ENCODE results near the gene POC5.

DNA sequence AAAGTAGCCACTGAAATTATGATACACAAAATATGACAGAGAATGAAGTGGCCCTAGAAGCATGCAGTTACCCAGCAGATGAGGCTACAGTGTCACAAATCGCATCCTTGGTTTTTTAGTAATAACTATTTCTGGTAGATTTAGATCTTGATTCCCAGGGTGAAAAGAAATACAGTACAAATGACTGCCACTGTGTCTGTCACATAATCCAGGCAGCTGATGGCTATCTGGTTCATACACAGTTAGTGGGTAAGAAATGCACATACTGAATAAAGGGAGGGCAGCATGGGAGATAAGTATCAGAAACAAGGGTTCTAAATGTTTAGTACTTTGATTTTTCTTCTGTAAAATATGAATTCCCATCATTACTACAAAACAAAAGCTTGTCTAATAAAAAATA is 41.5 kb downstream of the POC5 start:
- TF ChIP-seq, protein P1, sequence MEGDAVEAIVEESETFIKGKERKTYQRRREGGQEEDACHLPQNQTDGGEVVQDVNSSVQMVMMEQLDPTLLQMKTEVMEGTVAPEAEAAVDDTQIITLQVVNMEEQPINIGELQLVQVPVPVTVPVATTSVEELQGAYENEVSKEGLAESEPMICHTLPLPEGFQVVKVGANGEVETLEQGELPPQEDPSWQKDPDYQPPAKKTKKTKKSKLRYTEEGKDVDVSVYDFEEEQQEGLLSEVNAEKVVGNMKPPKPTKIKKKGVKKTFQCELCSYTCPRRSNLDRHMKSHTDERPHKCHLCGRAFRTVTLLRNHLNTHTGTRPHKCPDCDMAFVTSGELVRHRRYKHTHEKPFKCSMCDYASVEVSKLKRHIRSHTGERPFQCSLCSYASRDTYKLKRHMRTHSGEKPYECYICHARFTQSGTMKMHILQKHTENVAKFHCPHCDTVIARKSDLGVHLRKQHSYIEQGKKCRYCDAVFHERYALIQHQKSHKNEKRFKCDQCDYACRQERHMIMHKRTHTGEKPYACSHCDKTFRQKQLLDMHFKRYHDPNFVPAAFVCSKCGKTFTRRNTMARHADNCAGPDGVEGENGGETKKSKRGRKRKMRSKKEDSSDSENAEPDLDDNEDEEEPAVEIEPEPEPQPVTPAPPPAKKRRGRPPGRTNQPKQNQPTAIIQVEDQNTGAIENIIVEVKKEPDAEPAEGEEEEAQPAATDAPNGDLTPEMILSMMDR (IDR thresholded peaks at IDR 0.05; ENCODE audit: low read depth, low read length) = no peak
- TF ChIP-seq EZH2phosphoT487 (IDR thresholded peaks at IDR 0.05; ENCODE audit: low read depth) = no peak
